ENCODE measurements around the gene MAP2K1.
"Not testable (repeated sequence)": the region's sequence is repeated elsewhere in the genome, so short reads cannot be mapped to it uniquely, and the experiment has no call there.

The MAP2K1 gene

DNA sequence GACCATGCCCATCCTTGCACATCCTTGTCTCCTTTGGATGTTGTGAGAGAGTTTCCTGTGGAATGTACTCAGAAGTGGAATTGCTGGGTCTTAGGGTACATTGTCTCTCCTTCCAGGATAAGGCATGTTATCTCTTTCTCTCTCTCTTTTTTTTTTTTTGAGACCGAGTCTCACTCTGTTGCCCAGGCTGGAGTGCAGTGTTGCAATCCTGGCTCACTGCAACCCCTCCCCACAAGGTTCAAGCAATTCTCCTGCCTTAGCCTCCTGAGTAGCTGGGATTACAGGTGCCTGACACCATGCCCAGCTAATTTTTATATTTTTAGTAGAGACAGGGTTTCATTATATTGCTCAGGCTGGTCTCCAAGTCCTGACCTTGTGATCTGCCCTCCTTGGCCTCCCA is 6.3 kb downstream of the MAP2K1 start:
- not testable (repeated sequence) for DNase-seq (ENCODE audit: low spot score)

- no peak for DNase-seq (ENCODE audit: low spot score)
Observed at GRCh38 chr15:66394472-66394871, 7.8 kb downstream of the MAP2K1 start.

GRCh38 chr15:66394915-66395314 is 8.2 kb downstream of the MAP2K1 start:
- DNase-seq (ENCODE audit: low spot score): no peak

DNA sequence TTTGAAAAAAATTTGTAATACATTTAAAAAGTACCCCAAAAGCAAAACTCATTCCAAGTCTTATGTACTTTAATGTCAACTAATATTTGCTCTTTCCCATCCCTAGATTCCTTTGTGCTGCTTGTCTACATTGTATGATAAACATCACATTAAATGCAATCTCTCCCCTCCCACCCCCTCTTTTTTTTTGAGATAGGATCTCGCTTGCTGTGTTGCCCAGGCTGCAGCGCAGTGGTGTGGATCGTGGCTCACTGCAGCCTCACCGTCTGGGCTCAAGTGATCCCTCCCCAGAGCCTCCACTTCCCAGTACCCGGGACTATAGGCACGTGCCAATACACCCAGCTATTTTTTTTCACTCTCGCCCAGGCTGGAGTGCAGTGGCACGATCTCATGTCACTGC is 12.6 kb downstream of the MAP2K1 start:
- no peak for DNase-seq (ENCODE audit: low spot score)

- no peak for DNase-seq (ENCODE audit: low spot score)
Observed at GRCh38 chr15:66400351-66400774, 13.7 kb downstream of the MAP2K1 start.

- DNase-seq (ENCODE audit: low spot score): no peak
Observed at GRCh38 chr15:66401130-66402021, 14.7 kb downstream of the MAP2K1 start.

DNA sequence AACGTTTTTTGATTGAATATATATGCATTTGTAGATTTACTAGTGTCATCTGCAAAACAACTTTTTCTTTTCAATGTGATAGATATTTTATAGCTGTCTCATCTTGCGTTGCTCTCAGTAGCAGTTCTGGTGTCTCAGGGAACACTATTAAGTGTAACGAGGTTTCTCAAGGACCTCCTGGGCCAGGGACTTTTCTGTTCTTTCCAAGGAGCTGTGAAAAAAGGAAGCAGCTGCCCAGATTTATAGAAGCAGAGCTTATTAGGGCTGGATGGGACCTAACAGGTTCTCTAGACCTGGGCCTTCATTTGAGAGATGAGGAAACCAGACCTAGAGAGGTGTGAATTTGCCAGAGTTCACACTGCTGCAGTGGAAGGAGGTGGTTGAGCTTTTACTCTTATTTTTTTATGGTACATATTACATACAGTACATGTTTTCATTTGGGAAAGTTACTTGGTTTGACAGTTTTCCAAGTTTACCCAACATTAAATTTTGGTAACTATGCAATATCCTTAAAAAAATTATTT is 16.1 kb downstream of the MAP2K1 start:
- no peak for DNase-seq (ENCODE audit: low spot score)

GRCh38 chr15:66403323-66403722 is 16.6 kb downstream of the MAP2K1 start:
- DNase-seq (ENCODE audit: low spot score): no peak

DNA sequence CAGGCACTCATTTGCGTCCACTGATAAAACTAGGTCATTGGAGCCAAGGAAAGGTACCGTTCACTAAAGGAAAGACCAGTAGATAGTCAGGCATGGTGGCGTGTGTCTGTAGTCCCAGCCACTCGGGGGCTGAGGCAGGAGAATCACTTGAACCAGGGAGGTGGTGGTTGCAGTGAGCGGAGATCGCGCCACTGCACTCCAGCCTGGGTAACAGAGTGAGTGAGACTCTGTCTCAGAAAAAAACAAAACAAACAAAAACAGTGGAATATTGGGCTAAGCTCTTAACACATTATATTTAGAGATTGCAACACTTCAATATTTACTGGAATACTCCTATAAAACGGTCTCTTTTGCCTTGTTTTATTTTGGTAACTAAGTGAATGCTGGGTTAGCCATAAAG is 17.4 kb downstream of the MAP2K1 start:
- DNase-seq (ENCODE audit: low spot score): no peak

DNA sequence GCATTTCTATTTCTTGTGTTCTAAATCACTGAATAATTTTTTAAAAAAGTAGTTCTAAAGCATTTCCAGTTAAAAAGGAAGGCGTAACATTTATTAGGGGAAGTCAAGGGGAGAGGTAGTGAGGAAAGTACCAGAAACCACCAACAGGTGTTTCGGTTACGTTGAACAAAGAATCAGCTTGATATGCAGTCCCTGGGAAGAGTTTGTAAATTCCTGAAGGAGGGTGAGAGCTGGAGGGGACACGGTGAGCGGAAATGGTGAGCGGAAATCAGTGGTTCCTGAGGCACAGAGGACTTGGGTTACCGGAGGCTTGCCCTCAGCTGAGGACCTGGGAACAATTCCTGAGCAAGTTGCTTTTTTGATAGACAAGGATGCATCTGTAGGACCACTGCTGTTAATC is 17.8 kb downstream of the MAP2K1 start:
- DNase-seq (ENCODE audit: low spot score): no peak

- DNase-seq (ENCODE audit: low spot score): no peak
Observed at GRCh38 chr15:66405007-66405406, 18.3 kb downstream of the MAP2K1 start.

DNA sequence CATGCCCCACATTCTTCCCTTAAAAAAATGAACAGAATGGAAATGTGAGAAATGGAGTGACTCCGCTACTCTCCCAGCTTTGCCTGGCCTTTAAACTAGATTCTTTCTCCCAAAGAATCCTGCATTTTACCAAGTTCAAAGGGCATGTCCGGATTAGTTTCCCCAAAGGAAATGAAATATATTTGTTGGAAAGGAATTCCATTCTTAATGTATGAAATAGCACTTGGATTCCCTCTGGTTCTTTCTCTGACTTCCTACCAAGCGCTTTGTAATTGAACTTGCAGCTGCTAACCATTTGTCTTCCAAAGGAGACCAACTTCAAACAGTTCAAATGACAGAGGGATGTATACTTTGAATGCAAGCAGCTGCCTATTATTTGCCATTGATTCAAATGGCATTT is 18.9 kb downstream of the MAP2K1 start:
- no peak for DNase-seq (ENCODE audit: low spot score)

DNA sequence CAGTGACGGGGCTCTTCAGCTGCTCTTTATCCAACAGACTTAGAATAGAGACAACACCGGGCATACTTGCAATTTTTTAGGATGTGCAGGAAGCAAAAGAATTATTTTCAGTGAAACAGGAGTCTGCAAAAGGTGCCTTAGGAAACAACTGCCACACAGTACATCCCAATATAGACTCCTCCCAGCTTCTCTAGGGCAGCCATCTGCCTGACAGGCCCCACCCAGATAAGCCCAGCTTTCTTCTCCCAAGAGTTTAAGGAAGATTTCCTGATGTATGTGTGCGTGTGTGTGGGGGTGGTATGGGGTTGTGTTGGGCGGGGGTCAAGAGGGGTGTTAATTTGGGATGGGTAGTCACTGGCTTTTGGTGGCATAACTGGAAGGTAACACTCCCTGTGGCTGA is 21.5 kb downstream of the MAP2K1 start:
- no peak for DNase-seq (ENCODE audit: low spot score)

- no peak for DNase-seq (ENCODE audit: low spot score)
Observed at GRCh38 chr15:66408675-66409282, 22.1 kb downstream of the MAP2K1 start.

DNA sequence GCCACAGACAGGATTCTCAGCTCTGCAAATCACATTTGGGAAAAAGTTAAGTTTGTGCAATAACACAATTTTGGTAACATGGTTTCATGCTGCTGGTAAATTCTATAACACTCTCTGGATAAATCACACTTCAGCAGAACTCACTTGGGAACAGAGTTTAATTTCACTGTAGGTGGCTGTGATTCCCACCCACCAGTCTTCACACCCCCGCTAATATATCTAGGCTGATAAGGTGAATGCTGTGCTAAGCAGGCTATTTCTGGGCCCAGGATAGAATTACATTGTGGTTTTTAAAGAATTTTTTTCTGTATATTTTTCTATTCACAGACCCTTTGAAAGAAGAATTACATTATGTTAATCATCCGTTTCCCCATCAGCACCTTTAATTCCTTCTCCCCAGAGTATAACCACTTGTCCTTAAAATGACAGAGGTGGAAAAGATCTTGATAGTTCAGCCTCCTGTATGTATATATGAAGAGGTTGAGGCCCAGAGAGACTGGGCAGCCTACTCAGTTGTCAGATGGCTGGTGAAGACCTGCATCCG is 22.9 kb downstream of the MAP2K1 start:
- DNase-seq (ENCODE audit: low spot score): no peak

- DNase-seq (ENCODE audit: low spot score): peak; percentile 28
Observed at GRCh38 chr15:66411190-66411589, 24.5 kb downstream of the MAP2K1 start.

DNA sequence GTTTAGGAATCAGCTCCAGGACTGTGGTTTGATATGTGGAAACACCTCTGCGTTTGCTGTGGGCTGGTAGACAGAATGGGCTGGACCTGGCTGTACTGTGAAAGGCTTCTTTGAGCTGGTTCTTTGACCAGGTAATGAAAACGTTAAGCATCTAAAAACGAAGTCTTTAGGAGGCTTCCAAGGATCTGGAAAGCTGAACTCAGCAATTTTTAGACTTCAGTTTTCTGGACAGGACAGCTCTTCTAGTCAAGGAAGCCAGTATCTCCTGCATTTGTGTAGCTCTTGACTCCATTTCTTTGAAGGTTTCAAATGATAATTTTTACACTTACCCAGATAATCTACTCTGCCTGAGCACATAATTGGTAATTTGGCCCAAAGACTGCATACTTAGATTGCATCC is 25.5 kb downstream of the MAP2K1 start:
- no peak for DNase-seq (ENCODE audit: low spot score)

DNA sequence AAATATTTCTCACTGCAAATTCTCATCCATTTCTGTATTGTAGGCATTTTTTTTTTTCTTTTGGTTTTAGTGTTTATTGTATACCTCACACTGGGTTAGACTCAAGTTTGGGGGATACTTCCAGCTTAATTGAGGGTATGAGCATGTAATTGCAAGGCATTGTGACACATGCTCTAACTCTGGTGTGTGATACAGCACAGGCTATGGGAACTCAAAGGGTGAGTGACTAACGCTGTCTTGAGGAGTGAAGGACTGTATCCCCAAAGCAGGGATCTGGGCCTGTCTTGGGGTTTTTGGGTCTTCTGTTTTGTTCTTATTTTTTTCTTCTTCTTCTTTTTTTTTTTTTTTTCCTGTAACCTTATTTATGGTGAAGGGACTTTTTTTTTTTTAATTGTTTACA is 26.9 kb downstream of the MAP2K1 start:
- no peak for DNase-seq (ENCODE audit: low spot score)

GRCh38 chr15:66415360-66415759 is 28.6 kb downstream of the MAP2K1 start:
- no peak for DNase-seq (ENCODE audit: low spot score)

GRCh38 chr15:66417736-66418135 is 31.0 kb downstream of the MAP2K1 start:
- no peak for DNase-seq (ENCODE audit: low spot score)

DNA sequence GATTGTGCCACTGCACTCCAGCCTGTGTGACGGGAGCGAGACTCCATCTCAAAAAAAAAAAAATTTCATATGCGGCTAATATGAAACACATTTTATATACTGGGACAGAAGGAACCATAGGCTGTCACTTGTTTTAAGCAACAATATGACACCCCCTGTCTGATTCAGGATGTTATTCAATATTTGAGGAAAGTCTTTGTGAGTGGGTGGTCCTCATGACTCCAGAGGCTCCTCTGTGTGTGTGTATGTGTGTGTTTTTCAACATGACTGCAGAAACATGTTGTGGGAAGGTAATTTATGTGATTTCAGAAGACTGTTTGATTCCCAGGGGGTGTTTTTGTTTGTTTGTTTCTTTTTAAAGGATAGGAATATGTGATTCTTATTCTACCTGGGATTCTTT is 32.8 kb downstream of the MAP2K1 start:
- no peak for DNase-seq (ENCODE audit: low spot score)

DNA sequence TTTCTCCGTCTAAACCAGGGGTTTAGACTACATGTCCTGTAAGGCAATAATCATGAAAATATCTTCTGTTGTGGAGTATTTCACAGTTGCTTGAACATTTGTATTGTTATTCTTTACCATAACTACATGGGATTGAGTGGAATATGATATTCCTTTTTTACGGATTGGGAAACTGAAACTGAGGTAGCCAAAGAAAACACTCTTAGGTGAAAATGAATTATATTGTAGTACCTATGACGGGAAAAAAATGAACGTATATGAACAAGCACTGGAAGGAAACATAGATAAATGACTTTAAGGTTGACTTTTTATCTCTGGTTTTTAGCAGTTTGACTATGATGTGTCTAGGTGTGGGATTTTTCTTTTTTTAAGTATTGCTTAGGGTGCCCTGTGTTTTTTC is 35.6 kb downstream of the MAP2K1 start:
- no peak for DNase-seq (ENCODE audit: low spot score)

DNA sequence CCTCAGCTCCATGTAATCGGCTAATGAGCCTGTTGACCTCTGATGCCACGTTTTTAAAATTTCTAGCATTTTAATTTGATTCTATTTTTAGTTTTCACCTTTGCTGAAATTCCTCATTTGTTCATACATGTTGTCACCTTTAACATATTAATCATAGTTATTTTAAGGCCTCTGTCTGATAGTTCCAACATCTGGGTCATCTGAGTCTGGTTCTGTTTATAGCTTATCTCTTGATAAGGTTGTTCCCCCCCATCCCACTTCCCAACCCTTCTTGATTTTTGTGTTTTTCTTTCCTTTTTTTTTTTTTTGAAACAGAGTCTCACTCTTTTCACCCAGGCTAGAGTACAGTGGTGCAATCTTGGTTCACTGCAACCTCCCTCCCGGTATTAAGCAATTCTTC is 36.4 kb downstream of the MAP2K1 start:
- DNase-seq (ENCODE audit: low spot score): no peak
